ENCODE data around the gene OR52K2.

The OR52K2 gene

GRCh38 chr11:4493480-4493818 lies 44.4 kb downstream of the OR52K2 start:
- no peak for TF ChIP-seq CTCF (conservative IDR thresholded peaks at IDR 0.05; ENCODE audit: control insufficient read depth, insufficient read depth, low read depth, low read length)
- no peak for DNase-seq (ENCODE audit: low read depth)
- H3K4me3 ChIP-seq (ENCODE audit: control insufficient read depth, low read depth, low read length), result no peak overlapping the region

DNA sequence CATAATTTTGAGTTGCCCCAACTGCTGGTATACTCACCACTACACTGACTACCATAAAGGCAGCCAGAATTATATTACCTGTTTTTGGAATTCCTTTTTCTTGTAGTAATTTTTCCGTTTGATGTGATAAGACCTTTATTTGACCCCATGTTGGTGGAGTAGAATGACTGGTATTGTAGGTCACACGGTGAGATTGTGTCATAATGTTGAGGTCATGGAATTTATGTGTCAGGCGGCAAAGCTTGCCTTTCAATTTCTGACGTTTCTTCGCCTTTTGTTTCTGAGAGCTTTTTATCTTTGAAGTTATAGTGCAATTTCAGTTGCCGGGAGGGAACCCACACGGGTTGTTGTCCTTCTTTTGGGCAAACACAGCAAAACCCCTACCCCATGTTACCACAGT lies 46.4 kb downstream of the OR52K2 start:
- no peak overlapping the region for H3K4me3 ChIP-seq (ENCODE audit: control insufficient read depth, low read depth, low read length)
- no peak for TF ChIP-seq CTCF (conservative IDR thresholded peaks at IDR 0.05; ENCODE audit: control insufficient read depth, insufficient read depth, low read depth, low read length)
- DNase-seq (ENCODE audit: low read depth), result peak; percentile 13

GRCh38 chr11:4495986-4496385 lies 46.9 kb downstream of the OR52K2 start:
- no peak for TF ChIP-seq CTCF (conservative IDR thresholded peaks at IDR 0.05; ENCODE audit: control insufficient read depth, insufficient read depth, low read depth, low read length)
- no peak for DNase-seq (ENCODE audit: low read depth)
- no peak overlapping the region for H3K4me3 ChIP-seq (ENCODE audit: control insufficient read depth, low read depth, low read length)

GRCh38 chr11:4496557-4497248 lies 47.6 kb downstream of the OR52K2 start:
- H3K4me3 ChIP-seq (ENCODE audit: control insufficient read depth, low read depth, low read length), result no peak overlapping the region
- no peak for TF ChIP-seq CTCF (conservative IDR thresholded peaks at IDR 0.05; ENCODE audit: control insufficient read depth, insufficient read depth, low read depth, low read length)
- no peak for DNase-seq (ENCODE audit: low read depth)
